ENCODE data around the gene XRN1.

XRN1 gene

DNA sequence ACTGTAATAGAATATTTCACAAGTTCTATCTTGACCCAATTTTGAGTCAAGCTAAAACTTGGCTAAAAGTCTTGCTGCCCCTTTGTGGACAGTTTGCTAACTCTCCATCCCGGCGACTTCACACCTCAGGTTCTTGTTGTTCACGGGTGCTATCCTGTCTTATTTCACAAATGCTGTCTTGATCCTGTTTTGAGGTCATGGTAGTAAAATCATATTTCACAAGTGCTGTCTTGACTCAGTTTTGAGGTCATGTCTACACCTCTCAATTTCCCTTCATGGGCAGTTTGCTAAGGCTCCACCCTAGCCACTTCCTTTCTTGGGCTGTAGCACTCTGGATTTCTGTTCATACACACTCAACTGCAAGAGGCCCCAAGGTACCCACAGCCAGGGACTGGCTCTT, 177.4 kb downstream of the XRN1 start:
- DNase-seq (ENCODE audit: low read depth): no peak

DNA sequence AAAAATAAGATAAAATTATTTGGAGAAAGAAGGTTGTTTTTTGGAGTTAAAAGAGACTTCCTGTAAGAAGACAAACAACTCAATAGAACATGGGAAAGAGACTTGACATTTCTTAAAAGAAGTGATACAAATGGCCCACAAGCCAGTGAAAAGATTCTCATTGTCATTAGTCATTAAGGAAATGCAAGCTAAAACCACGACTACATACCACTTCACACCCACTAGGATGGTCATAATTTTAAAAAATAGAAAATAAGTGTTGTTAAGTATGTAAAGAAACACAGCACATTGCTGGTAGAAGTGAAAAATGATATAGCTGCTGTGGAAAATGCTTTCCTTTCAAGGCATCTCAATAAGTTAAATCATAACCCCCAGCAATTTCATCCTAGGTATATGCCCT, 178.1 kb downstream of the XRN1 start:
- DNase-seq (ENCODE audit: low read depth): no peak

DNA sequence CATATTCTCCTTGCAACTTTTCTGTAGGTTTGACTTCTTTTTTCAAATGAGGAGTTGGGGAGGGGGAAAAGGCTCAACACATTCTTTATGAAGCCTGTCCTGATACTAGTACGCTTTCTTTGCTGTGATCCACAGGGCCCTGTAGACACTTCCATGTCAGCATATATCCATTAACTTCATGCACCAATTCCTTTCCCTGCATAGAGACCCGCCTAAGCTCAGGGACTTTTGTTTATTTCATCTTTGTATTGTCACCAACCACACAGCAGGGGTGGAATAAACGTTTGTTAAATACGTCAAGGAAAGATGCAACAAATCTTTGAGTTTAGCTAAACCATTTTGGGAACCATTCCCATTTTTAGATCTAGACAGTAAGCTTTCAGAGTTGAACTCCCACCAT, 179.4 kb downstream of the XRN1 start:
- no peak for DNase-seq (ENCODE audit: low read depth)

DNA sequence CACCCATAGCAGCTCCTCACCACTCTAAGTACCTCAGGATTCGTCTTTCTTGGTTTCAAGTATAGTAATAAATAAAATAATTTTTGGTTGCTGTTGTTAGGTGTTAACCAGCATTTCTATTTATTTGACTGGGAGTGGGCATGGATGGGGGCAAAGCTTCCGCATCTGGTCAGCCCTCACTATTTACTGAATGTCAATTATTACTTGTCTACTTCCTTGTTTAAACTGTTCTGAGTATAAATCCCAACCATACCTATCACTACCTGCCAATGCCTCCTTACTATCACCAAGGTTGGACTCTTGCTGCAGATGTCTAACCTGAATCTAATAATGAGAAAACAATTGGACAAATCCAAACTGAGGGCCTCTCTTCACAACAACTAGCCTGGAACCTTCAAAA, 180.6 kb downstream of the XRN1 start:
- DNase-seq (ENCODE audit: low read depth): no peak

DNA sequence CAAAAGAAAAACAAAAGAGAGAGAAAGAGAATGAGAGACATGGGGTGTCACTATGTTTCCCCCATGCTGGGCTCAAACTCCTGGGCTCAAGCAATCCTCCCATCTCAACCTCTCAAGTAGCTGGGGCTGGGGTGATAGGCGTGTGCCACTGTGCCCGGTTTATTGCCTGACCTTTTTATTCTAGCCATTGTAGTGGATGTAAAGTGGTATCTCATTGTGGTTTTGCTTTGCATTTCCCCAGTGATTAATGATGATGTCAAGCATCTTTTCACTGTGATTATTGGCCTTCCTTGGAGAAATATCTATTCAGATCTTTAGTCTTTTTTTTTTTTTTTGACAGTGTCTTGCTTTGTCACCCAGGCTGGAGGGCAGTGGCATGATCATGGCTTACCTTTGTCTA, 184.7 kb downstream of the XRN1 start:
- no peak for DNase-seq (ENCODE audit: low read depth)

DNA sequence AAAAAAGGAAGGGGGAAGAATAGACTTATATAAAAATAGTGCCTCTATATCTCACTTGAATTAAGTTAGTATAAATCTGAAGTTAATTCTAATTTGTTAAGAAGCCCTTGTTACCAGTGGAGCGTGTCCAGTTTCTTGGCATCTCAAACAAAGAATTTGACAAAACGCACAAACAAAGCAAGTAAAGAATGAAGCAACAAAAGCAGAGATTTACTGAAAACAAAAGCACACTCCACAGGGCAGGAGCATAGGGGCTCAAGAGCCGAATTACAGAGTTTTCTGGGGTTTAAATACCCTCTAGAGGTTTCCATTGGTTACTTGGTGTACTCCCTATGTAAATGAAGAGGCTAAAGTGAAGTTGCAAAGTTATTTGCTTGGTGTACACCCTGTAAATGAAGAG, 188.5 kb downstream of the XRN1 start:
- no peak for DNase-seq (ENCODE audit: low read depth)

DNA sequence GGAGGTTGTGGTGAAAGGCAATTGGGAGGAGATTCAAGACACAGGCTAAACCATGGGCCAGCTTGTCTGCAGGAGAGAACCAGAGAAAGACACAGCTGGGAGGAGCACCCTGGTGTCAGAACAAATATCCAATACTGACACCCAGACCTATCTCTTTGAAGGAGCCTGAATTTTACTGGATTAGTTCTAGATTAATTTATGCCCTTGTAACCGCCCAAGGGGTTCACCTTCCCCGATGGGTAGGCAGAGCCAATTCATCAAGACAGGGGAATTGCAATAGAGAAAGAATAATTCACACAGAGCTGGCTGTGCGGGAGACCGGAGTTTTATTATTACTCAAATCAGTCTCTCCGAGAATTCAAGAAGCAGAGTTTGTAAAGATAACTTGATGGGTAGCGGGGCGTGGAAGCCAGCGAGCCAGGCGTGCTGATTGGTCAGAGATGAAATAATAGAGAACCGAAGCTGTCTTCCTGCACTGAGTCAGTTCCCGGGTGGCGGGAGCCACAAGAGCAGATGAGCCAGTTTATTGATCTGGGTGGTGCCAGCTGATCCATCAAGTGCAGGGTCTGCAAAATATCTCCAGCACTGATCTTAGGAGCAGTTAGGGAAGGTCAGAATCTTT, 191.0 kb downstream of the XRN1 start:
- no peak for DNase-seq (ENCODE audit: low read depth)

Measured in CMK (cell line).